T follicular helper cell (primary cell): ENCODE data around the gene SS18.

Experiments
- DNase-seq: peaks from one replicate; pipeline ENCODE4 v3.0.0-alpha.2; 2020; ENCODE audit warnings: low read depth

SS18 gene

GRCh38 chr18:26071725-26072124 lies 18.7 kb downstream of the SS18 start:
- no peak for DNase-seq

DNA sequence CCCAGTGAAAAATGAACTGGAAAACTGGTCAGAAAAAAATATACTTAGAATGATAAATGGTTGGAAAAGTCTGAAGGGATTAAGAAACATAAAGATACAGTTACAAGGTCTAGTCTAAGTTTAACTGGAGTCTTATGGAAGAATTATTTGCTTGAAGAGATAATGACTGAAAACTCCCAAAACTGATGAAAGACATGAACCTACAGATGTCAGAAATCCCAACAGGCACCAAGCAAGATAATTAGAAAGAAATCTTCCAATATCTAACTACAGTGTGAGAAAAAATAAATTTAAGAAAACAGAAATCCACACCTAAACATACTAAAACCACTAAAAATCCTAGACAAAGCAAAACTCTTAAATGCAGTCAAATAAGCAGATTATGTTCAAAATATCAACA lies 19.4 kb downstream of the SS18 start:
- no peak for DNase-seq

GRCh38 chr18:26059357-26059756 lies 31.1 kb downstream of the SS18 start:
- DNase-seq = no peak

DNA sequence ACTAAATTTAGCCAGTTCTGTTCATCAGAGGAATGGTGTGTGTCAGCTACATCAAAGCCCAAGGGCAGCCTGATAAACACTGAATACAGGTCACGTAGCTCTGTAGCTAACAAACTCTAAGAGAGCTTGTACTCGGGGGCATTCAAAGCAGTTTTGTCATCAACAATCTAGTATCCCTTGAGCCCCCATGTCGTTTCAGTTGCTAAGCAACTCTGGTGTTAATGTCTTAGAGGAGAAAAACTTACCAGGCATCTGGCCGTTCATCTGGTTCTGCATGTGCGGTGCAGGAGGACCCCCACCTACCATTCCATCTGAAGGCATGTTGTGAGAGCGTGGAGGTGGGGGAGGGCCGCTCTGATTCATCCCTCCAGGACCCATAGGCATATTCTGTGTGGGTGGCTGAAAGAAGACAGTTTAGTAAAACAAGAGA lies 33.1 kb downstream of the SS18 start:
- no peak for DNase-seq

DNA sequence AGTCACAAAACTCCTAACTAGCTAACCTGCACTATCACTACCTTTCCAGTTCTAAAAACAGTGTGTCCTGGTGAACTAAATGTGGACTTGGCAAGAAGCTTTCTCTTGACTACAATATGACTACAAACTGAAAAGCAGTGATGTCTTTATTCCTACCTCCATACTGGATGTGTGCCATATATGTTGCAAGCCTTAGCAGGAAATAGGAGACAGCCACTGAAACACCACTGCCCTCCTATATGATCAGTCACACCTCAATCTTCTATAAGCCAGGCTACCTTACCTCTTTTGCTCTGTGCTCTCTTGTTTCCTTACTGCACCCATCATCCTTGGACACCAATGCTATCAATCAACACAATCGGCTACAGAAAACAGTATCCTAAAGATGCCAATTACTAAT lies 34.1 kb downstream of the SS18 start:
- no peak for DNase-seq

- no peak for DNase-seq
Measured at GRCh38 chr18:26052505-26052904, 37.9 kb downstream of the SS18 start.

DNA sequence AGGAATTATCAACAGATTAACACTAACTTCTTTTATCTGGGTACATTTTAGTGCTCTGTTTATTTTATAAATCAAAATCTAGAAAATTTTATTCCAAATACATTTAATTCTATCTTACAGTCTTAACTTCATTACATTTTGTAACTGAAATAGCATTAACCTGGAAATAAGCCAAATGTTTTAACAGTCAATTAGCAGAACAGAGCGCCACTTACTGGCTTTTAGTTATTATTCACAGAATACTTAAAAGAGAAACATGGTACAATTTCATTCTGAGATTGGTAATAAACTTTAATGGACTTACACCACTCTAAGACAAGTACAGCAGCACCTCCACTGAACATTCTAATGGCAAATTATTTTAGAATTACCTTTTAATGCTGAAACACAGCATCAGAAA lies 38.6 kb downstream of the SS18 start:
- DNase-seq = no peak

GRCh38 chr18:26046419-26047077 lies 43.9 kb downstream of the SS18 start:
- DNase-seq = no peak

GRCh38 chr18:26044807-26045206 lies 45.6 kb downstream of the SS18 start:
- DNase-seq = no peak

DNA sequence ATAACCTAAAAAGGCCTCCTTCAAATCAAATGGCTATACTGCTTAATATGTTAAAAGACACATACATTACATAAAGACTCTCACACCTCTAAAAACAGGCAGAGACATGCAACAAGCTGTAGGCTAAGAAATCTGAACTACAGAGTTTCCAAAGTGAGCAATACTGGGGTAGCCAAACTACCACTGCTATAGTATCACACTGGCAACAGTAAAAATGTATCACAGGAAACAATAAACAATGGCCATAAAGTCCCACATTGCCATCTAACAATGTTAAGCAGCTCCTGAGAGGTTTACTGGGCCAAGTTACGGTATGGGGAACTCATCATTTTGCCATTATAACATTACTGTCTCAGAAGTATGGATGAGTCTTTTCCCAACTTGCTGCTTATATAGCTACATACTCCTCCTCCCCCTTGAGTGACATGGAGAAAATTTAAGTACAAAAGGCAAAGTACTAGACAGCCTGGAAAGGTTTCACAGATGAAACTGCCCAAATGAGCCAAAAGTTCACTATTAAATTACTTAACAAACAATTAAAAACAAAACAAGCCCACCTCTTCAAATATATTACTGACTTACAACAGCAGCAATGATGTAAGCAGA lies 50.3 kb downstream of the SS18 start:
- DNase-seq = no peak

GRCh38 chr18:26039203-26039602 lies 51.2 kb downstream of the SS18 start:
- no peak for DNase-seq

- no peak for DNase-seq
Measured at GRCh38 chr18:26036635-26037034, 53.8 kb downstream of the SS18 start.

GRCh38 chr18:26034850-26035497 lies 55.4 kb downstream of the SS18 start:
- no peak for DNase-seq

DNA sequence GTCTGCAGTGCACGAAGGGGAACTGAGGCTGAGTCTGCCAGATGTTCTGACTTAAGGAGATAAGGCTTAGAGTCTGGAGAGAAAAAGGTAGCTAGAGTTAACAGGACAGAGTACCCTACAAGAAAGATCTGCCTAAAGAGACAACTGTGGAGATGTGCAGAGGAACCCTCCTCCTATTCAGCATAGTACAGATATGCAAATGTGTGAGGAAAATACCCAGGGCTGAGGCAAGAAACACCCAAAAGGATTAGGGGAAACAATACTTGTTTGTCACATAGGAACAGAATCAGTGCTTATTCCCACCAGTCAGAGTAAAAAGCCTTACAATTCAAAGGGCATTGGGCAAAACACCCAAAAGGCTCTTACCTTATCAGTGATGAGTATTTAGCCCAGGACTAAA lies 67.8 kb downstream of the SS18 start:
- no peak for DNase-seq

DNA sequence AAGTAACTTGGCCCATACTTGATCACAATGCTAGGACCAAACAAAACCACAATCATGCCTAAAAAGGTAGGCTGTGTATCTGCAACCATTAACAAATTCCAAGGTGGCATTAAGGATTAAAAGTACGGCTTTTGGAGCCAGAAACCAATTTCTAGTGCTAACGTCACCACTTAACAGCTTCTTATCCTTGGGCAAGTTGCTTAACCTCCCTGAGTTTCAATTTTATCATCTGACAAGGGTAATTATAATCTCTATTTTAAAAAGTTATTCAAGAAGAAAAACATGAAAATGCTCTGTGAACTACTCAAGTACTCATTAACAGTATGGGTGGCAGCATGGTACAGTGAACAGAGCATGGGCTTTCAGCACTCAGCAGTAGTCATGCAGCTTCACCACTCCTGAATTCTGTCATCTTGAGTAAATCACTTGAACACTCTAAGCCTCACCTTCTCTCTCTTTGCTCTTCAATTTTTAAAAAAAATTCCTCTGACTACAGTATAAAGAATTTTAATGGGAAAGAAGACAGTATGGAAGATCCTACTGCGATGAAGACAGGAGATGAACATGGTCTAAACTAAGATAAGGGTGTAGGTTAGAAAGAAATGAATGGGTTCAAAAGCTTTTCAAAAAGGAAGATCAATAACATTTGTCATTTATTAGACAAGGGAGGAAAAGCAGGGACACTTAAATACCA lies 69.2 kb downstream of the SS18 start:
- no peak for DNase-seq

DNA sequence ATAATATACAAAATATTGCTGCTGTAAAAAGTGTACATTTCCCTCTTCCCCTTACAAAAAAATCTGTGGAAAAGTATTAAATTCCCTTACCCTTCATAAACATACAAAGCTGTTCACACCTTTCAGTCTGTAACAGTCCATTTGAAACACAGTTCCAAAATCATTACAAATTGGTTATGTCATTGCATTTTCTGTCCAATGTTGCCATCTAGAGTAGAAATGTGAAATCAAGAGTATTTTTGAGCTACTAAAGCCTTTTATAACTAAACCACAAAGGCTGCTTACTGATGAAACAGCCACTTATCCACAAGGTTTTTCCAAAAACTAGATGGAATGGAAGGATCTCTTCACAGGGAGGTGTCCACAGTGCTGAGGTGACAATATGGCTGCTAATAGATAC lies 72.5 kb downstream of the SS18 start:
- DNase-seq = no peak

- DNase-seq = no peak
Measured at GRCh38 chr18:26014462-26014861, 76.0 kb downstream of the SS18 start.

- DNase-seq = no peak
Measured at GRCh38 chr18:26008619-26009018, 81.8 kb downstream of the SS18 start.

DNA sequence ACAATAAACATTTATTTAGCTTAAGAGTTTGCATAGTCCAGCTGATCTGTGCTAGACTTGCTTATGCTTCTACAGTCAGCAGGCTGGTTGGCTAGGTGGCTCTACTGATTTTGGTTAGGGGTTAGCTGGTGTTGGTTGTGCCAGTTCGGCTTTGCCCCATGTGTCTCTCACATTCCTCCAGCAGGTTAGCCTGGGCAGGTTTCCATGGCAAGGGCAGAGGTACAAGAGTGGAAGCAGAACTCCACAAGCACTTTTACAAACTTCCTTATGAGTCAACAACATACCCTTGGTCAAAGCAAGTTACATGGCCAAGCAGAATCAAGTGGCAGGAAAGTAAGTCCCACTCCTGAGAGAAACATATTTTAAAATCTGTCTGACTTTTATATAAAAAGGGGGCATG lies 82.3 kb downstream of the SS18 start:
- no peak for DNase-seq

- no peak for DNase-seq
Measured at GRCh38 chr18:26005950-26006349, 84.5 kb downstream of the SS18 start.

- no peak for DNase-seq
Measured at GRCh38 chr18:26004832-26005231, 85.6 kb downstream of the SS18 start.

DNA sequence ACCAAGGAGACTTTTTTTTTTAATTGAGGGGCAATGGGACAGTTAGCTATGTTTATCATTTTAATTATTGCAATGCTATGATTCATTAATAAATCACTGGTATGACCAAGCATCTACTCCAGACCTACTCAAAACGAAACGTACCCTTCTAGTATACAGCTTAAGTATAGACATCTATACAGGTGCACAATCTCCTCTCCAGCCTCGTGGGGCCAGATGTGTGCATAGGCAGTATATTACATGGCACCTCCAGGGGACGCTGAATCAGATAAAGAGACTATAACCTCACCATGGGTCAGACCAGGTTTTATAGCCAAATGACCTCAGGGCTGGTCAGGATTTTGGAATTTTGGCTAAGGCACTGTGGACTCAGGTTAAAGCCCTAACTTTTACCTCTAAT lies 86.6 kb downstream of the SS18 start:
- DNase-seq = no peak

DNA sequence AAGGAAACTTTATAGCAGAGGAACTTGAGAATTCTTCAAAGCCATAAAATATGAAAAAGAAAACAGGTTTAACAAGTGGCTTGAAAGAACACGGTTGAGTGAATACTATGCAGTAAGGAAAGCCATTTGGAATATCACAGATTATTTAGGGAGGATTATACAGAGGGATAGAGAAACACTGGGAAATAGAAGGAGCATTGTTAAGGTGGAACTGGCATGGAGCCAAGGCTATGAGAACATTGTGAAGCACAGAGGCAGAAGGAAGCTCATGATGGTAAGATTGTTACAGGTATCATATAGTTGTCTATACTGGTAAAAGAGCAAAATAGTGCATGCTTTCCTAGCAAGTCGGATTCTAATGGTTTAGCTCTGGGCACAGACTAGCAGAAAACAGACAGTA lies 87.1 kb downstream of the SS18 start:
- DNase-seq = no peak
